LHCN-M2 (cell line): ENCODE measurements around the gene MYO16. TPM values are rescaled to one million over a fixed set of nuclear protein-coding genes. Genes with fewer than 3 reads are reported as not detected.

Source experiments
- DNase-seq: peaks from one replicate; pipeline ENCODE4 v3.0.0-alpha.2; 2012; ENCODE audit warnings: low read depth
- total RNA-seq: library from RNA; depleted of rRNA; stranded (reverse); fragments of >200 nt; gene quantifications from 2 replicates; pipeline ENCODE4 v1.2.3, GENCODE V29; 2014

MYO16 gene
- total RNA-seq, 1 experiment from 2014 or later: not detected

GRCh38 chr13:108929532-108930206, 300.3 kb downstream of the MYO16 start:
- DNase-seq: peak; percentile 11

GRCh38 chr13:108932196-108932595, 302.8 kb downstream of the MYO16 start:
- no peak for DNase-seq

- no peak for DNase-seq
Measured at GRCh38 chr13:108933061-108933460, 303.6 kb downstream of the MYO16 start.

- DNase-seq: no peak
Measured at GRCh38 chr13:108938155-108938554, 308.7 kb downstream of the MYO16 start.

GRCh38 chr13:108940121-108940520, 310.7 kb downstream of the MYO16 start:
- DNase-seq: no peak

- no peak for DNase-seq
Measured at GRCh38 chr13:108943842-108944241, 314.4 kb downstream of the MYO16 start.

- DNase-seq: no peak
Measured at GRCh38 chr13:108944760-108945159, 315.3 kb downstream of the MYO16 start.

- DNase-seq: no peak
Measured at GRCh38 chr13:108947551-108948030, 318.2 kb downstream of the MYO16 start.

GRCh38 chr13:108948251-108948671, 318.9 kb downstream of the MYO16 start:
- DNase-seq: no peak

- DNase-seq: no peak
Measured at GRCh38 chr13:108950333-108951010, 321.1 kb downstream of the MYO16 start.

GRCh38 chr13:108955741-108956140, 326.3 kb downstream of the MYO16 start:
- DNase-seq: no peak

GRCh38 chr13:108957369-108958012, 328.1 kb downstream of the MYO16 start:
- peak; percentile 63 for DNase-seq

- no peak for DNase-seq
Measured at GRCh38 chr13:108958013-108958376, 328.6 kb downstream of the MYO16 start.

GRCh38 chr13:108959234-108959633, 329.8 kb downstream of the MYO16 start:
- DNase-seq: no peak

GRCh38 chr13:108960006-108960405, 330.6 kb downstream of the MYO16 start:
- no peak for DNase-seq

GRCh38 chr13:108961542-108962125, 332.2 kb downstream of the MYO16 start:
- peak; percentile 58 for DNase-seq

- DNase-seq: no peak
Measured at GRCh38 chr13:108962654-108963053, 333.2 kb downstream of the MYO16 start.

- no peak for DNase-seq
Measured at GRCh38 chr13:108963276-108963810, 333.9 kb downstream of the MYO16 start.

- no peak for DNase-seq
Measured at GRCh38 chr13:108963846-108964600, 334.6 kb downstream of the MYO16 start.

- DNase-seq: no peak
Measured at GRCh38 chr13:108964606-108965005, 335.2 kb downstream of the MYO16 start.

- no peak for DNase-seq
Measured at GRCh38 chr13:108967371-108967770, 338.0 kb downstream of the MYO16 start.
